SK-N-SH (cell line): ENCODE measurements around the gene THEM4. TPM values are rescaled to one million over a fixed set of nuclear protein-coding genes. Genes with fewer than 3 reads are reported as not detected.

ENCODE experiments used
- CTCF ChIA-PET: fragments of 300-600, 350-600 bp; formaldehyde crosslinking; extraction: SDS; loops from one replicate; lab custom pipeline; 2021; lab: Yijun Ruan, JAX
- POLR2A ChIA-PET: fragments of 350-600 bp; sonication (Branson Sonifier 250); formaldehyde crosslinking; extraction: SDS; loops from one replicate; lab custom pipeline; 2020; ENCODE audit warnings: antibody characterized with exemption, inconsistent platforms; lab: Yijun Ruan, JAX
- DNase-seq: peaks from one replicate; pipeline ENCODE4 v3.0.0; 2012
- H2AFZ ChIP-seq: fragments of 200-600 bp; sonication (generic); 2 replicates; pipeline ENCODE4 v1.8.1; 2016; ENCODE audit warnings: antibody characterized with exemption, mild to moderate bottlenecking, low read depth
- H3F3A ChIP-seq: fragments of 200-600 bp; sonication (generic); replicated peaks from 2 replicates; pipeline ENCODE3; 2016; ENCODE audit warnings: antibody characterized with exemption, mild to moderate bottlenecking; ENCODE audit not compliant: insufficient read depth
- H3K27ac ChIP-seq, 2 experiments: fragments of 200-500 bp in 1 of 2; fragments of 200-600 bp in 1 of 2; sonication (Bioruptor generic) in 1 of 2; sonication (generic), shearing (Covaris generic) in 1 of 2; 2 replicates each; pipeline versions ENCODE4 v1.5.1 to v1.6.1; 2014 to 2016; ENCODE audit warnings: low read depth in 2 of 2, inconsistent platforms in 1 of 2, low read length in 1 of 2, mild to moderate bottlenecking in 1 of 2, mixed read lengths in 1 of 2
- H3K27me3 ChIP-seq: fragments of 200-600 bp; sonication (generic), shearing (Covaris generic); 2 replicates; pipeline ENCODE4 v1.6.1; 2016; ENCODE audit warnings: mixed run types; ENCODE audit not compliant: insufficient read depth
- H3K36me3 ChIP-seq, 2 experiments: fragments of 200-500 bp in 1 of 2; fragments of 200-600 bp in 1 of 2; sonication (Bioruptor generic) in 1 of 2; sonication (generic) in 1 of 2; replicated peaks in 1 of 2; 2 replicates each; pipeline versions ENCODE3 to v1.5.1; 2014 to 2016; ENCODE audit warnings: low read length in 1 of 2, mild to moderate bottlenecking in 1 of 2; ENCODE audit not compliant: insufficient read depth in 2 of 2, control insufficient read depth in 1 of 2
- H3K4me1 ChIP-seq, 2 experiments: fragments of 200-500 bp in 1 of 2; fragments of 200-600 bp in 1 of 2; sonication (Bioruptor generic) in 1 of 2; sonication (generic), shearing (Covaris generic) in 1 of 2; 2 replicates each; pipeline versions ENCODE4 v1.5.1 to v1.6.1; 2014 to 2016; ENCODE audit warnings: low read depth in 1 of 2, low read length in 1 of 2, mixed run types in 1 of 2; ENCODE audit not compliant: insufficient read depth in 2 of 2, control insufficient read depth in 1 of 2
- H3K4me2 ChIP-seq: fragments of 200-600 bp; sonication (generic), shearing (Covaris generic); 2 replicates; pipeline ENCODE4 v1.6.1; 2017; ENCODE audit warnings: mixed run types
- H3K4me3 ChIP-seq, 2 experiments: fragments of 200-500 bp in 1 of 2; fragments of 200-600 bp in 1 of 2; sonication (Bioruptor generic) in 1 of 2; sonication (generic), shearing (Covaris generic) in 1 of 2; 2 replicates each; pipeline versions ENCODE4 v1.5.1 to v1.8.1; 2014 to 2016; ENCODE audit warnings: low read depth in 2 of 2, inconsistent platforms in 1 of 2, low read length in 1 of 2, mild to moderate bottlenecking in 1 of 2, mixed read lengths in 1 of 2, moderate library complexity in 1 of 2
- H3K79me2 ChIP-seq: fragments of 200-600 bp; sonication (generic); 2 replicates; pipeline ENCODE4 v1.8.1; 2017; ENCODE audit warnings: mild to moderate bottlenecking; ENCODE audit not compliant: insufficient read depth
- H3K9ac ChIP-seq: fragments of 200-600 bp; sonication (generic); 2 replicates; pipeline ENCODE4 v1.6.1; 2017; ENCODE audit warnings: mixed run types
- H3K9me2 ChIP-seq: fragments of 200-600 bp; sonication (generic); 2 replicates; pipeline ENCODE4 v1.6.1; 2017; ENCODE audit warnings: mixed run types
- H3K9me3 ChIP-seq: fragments of 200-600 bp; sonication (generic); 2 replicates; pipeline ENCODE4 v1.6.1; 2017; ENCODE audit warnings: mixed run types, mild to moderate bottlenecking, moderate library complexity
- H4K20me1 ChIP-seq: fragments of 200-600 bp; sonication (generic); 2 replicates; pipeline ENCODE4 v1.6.1; 2017; ENCODE audit warnings: mild to moderate bottlenecking, mixed run types; ENCODE audit not compliant: insufficient read depth
- ELF1 ChIP-seq: IDR thresholded peaks from 2 replicates; pipeline ENCODE4 v1.4.0; 2012
- EP300 ChIP-seq, 2 experiments: IDR thresholded peaks; 2 replicates each; pipeline versions ENCODE4 v1.4.0 to v1.6.1; 2012; ENCODE audit warnings: borderline replicate concordance in 1 of 2, low read depth in 1 of 2, low read length in 1 of 2
- EZH2phosphoT487 ChIP-seq: fragments of 200-600 bp; sonication (generic); IDR thresholded peaks from 2 replicates; pipeline ENCODE4 v1.6.1; 2017; ENCODE audit warnings: low read depth, mixed run types, mild to moderate bottlenecking, antibody characterized with exemption, moderate library complexity, borderline replicate concordance
- FOXM1 ChIP-seq: IDR thresholded peaks from 2 replicates; pipeline ENCODE4 v1.4.0; 2012; ENCODE audit warnings: low read depth, mild to moderate bottlenecking
- GATA2 ChIP-seq: sonication (generic); formaldehyde crosslinking; IDR thresholded peaks from 2 replicates; pipeline ENCODE4 v1.5.0; 2020; ENCODE audit warnings: mild to moderate bottlenecking, missing genetic modification reagents
- JUND ChIP-seq: IDR thresholded peaks from 2 replicates; pipeline ENCODE4 v1.4.0; 2012
- MAX ChIP-seq: IDR thresholded peaks from 2 replicates; pipeline ENCODE4 v1.4.0; 2012; ENCODE audit warnings: low read depth
- MXI1 ChIP-seq: IDR thresholded peaks from 2 replicates; pipeline ENCODE4 v1.6.1; 2012; ENCODE audit warnings: mild to moderate bottlenecking, low read depth, low read length, improper control_type of control experiment
- NFIC ChIP-seq: IDR thresholded peaks from 2 replicates; pipeline ENCODE4 v1.4.0; 2012; ENCODE audit warnings: borderline replicate concordance
- NRF1 ChIP-seq: IDR thresholded peaks from 2 replicates; pipeline ENCODE4 v1.6.1; 2012; ENCODE audit warnings: low read depth, mild to moderate bottlenecking, low read length
- PBX3 ChIP-seq: IDR thresholded peaks from 2 replicates; pipeline ENCODE4; 2012
- POLR2AphosphoS5 ChIP-seq: IDR thresholded peaks from 2 replicates; pipeline ENCODE4 v1.6.1; 2012; ENCODE audit warnings: low read depth, low read length
- RAD21 ChIP-seq: IDR thresholded peaks from 2 replicates; pipeline ENCODE4 v1.6.1; 2012; ENCODE audit warnings: mild to moderate bottlenecking, low read length
- RCOR1 ChIP-seq: fragments of 150-350 bp; IDR thresholded peaks from 2 replicates; pipeline ENCODE4 v1.6.1; 2017; ENCODE audit warnings: antibody characterized with exemption, low read length
- REST ChIP-seq: IDR thresholded peaks from 2 replicates; pipeline ENCODE4 v1.6.1; 2012; ENCODE audit warnings: mild to moderate bottlenecking, low read depth, low read length, moderate library complexity
- RXRA ChIP-seq: IDR thresholded peaks from 2 replicates; pipeline ENCODE4 v1.4.0; 2012; ENCODE audit warnings: low read depth, mild to moderate bottlenecking, borderline replicate concordance
- SIN3A ChIP-seq: IDR thresholded peaks from 2 replicates; pipeline ENCODE4 v1.6.1; 2012; ENCODE audit warnings: low read depth, mild to moderate bottlenecking, low read length, moderate library complexity, borderline replicate concordance
- SMC3 ChIP-seq: IDR thresholded peaks from 2 replicates; pipeline ENCODE4 v1.6.1; 2012; ENCODE audit warnings: low read depth, low read length, improper control_type of control experiment
- TCF12 ChIP-seq: IDR thresholded peaks from 2 replicates; pipeline ENCODE4 v1.4.0; 2012
- TEAD4 ChIP-seq: IDR thresholded peaks from 2 replicates; pipeline ENCODE4 v1.4.0; 2012; ENCODE audit warnings: mild to moderate bottlenecking, borderline replicate concordance; ENCODE audit not compliant: insufficient read depth
- USF1 ChIP-seq: IDR thresholded peaks from 2 replicates; pipeline ENCODE4 v1.4.0; 2012; ENCODE audit warnings: low read depth, borderline replicate concordance
- YY1 ChIP-seq: IDR thresholded peaks from 2 replicates; pipeline ENCODE4 v1.4.0; 2012; ENCODE audit warnings: low read depth, mild to moderate bottlenecking
- WGBS: methylation state at CpG from one replicate; pipeline ENCODE4 v1.1.6; 2017; ENCODE audit warnings: low lambda C conversion rate; 5-methylcytosine and 5-hydroxymethylcytosine counted together
- polyA plus RNA-seq, 3 experiments: library from polyadenylated mRNA; depleted of rRNA; stranded (reverse); fragments of >200 nt; gene quantifications; 2 replicates each; pipeline ENCODE4 v1.2.3, GENCODE V29; 2012

Gene THEM4
- polyA plus RNA-seq, 1 of the 3 experiments (the other 2 are of a cell fraction): 10.1 TPM

- ChIA-PET CTCF (interaction anchor here (0.9 to 6.8 kb wide), 6 partner anchors 10 to 153 kb away, joined by 3 to 50 read pairs (median 4); partner anchors contain the start of genes CELF3, MRPL9 and RIIAD1), POLR2A (interaction anchor here (0.9 kb wide), 1 partner anchor 63 kb away, joined by 4 read pairs; the partner anchor contains the start of gene THEM4)
- Histone ChIP-seq H3K36me3 (no peaks in the 10 kb centered on the region), H2AFZ (0 out of 2 replicates have a peak overlapping the region, but pooled peaks have one; percentile 9), H3F3A (no peaks in the 10 kb centered on the region), H3K27ac (no peak overlapping the region), H3K9me3 (no peaks in the 10 kb centered on the region), H3K27me3 (peaks cover 5% of the 10 kb centered on the region; the same call in 1 of the 2 replicates), H3K9ac (no peak overlapping the region), H3K4me2 (no peak overlapping the region), H3K9me2 (no peaks in the 10 kb centered on the region), H3K79me2 (no peaks in the 10 kb centered on the region), H4K20me1 (no peaks in the 10 kb centered on the region), H3K4me1 (peaks cover 0 to 33% of the 10 kb centered on the region in 2 experiments; a peak in 1 of 4 replicates), H3K4me3 (no peak overlapping the region)
- TF ChIP-seq MAX (no peak), YY1 (no peak), FOXM1 (no peak), MXI1 (no peak), ELF1 (no peak), POLR2AphosphoS5 (no peak), TCF12 (no peak), SMC3 (no peak), RXRA (no peak)
- WGBS: 51% methylated on average over 6 of the region's 6 CpGs
- DNase-seq: no peak
Measured at GRCh38 chr1:151846062-151846568, 63.2 kb downstream of the THEM4 start.

- no peaks in the 10 kb centered on the region for H3K9me3 ChIP-seq
- H3K4me3 ChIP-seq: no peak overlapping the region
- no peak overlapping the region for H3K9ac ChIP-seq
- POLR2A ChIA-PET: no interaction called here
- H3K79me2 ChIP-seq: no peaks in the 10 kb centered on the region
- 64% methylated on average over 2 of the region's 2 CpGs for WGBS
- TF ChIP-seq NRF1: no peak
- no peak for TF ChIP-seq JUND
- no peak for TF ChIP-seq USF1
- no peak for TF ChIP-seq YY1
- no peak for TF ChIP-seq TEAD4
- no peak for TF ChIP-seq SIN3A
- no peak for TF ChIP-seq RCOR1
- TF ChIP-seq FOXM1: no peak
- no peak for TF ChIP-seq RAD21
- no peak for TF ChIP-seq EZH2phosphoT487
- no peak for TF ChIP-seq GATA2 (CRISPR knock-in tag)
- TF ChIP-seq REST: no peak
- TF ChIP-seq PBX3: no peak
- TF ChIP-seq NFIC: no peak
- TF ChIP-seq EP300 (IDR thresholded peaks at IDR 0.05; ENCODE audit: borderline replicate concordance in 1 of 2, low read depth in 1 of 2, low read length in 1 of 2): no peak
- H3K36me3 ChIP-seq: no peaks in the 10 kb centered on the region
- no peaks in the 10 kb centered on the region for H3K9me2 ChIP-seq
- DNase-seq: no peak
- no peak overlapping the region for H3K4me2 ChIP-seq
- H3F3A ChIP-seq: no peaks in the 10 kb centered on the region
- peaks cover 0 to 17% of the 10 kb centered on the region in 2 experiments; a peak in 1 of 4 replicates for H3K4me1 ChIP-seq
- CTCF ChIA-PET: no interaction called here
- H3K27me3 ChIP-seq: no peaks in the 10 kb centered on the region; the same call in 1 of the 2 replicates
- H3K27ac ChIP-seq: no peak overlapping the region
- H2AFZ ChIP-seq: no peak overlapping the region
- H4K20me1 ChIP-seq: no peaks in the 10 kb centered on the region
Measured at GRCh38 chr1:151843398-151843797, 65.9 kb downstream of the THEM4 start.
